HG03342 (cell line): ENCODE results near the gene ACSBG1.

Experiments used
- ATAC-seq: cut with Tn5 transposase; IDR thresholded peaks from one replicate; pipeline ENCODE4 v1.9.1; 2021; ENCODE audit warnings: mild to moderate bottlenecking, moderate library complexity; ENCODE audit not compliant: unreplicated experiment

Gene ACSBG1

GRCh38 chr15:78223396-78224022 lies 10.9 kb downstream of the ACSBG1 start:
- ATAC-seq = no peak

- ATAC-seq = no peak
Observed at GRCh38 chr15:78222745-78223395, 11.5 kb downstream of the ACSBG1 start.

GRCh38 chr15:78220713-78221112 lies 13.7 kb downstream of the ACSBG1 start:
- no peak for ATAC-seq

GRCh38 chr15:78216276-78217104 lies 17.9 kb downstream of the ACSBG1 start:
- no peak for ATAC-seq

- no peak for ATAC-seq
Observed at GRCh38 chr15:78213956-78214355, 20.4 kb downstream of the ACSBG1 start.

GRCh38 chr15:78213425-78213750 lies 21.0 kb downstream of the ACSBG1 start:
- ATAC-seq = no peak

- ATAC-seq = no peak
Observed at GRCh38 chr15:78212546-78213424, 21.6 kb downstream of the ACSBG1 start.

- ATAC-seq = no peak
Observed at GRCh38 chr15:78212008-78212407, 22.4 kb downstream of the ACSBG1 start.

- ATAC-seq = no peak
Observed at GRCh38 chr15:78211189-78211921, 23.0 kb downstream of the ACSBG1 start.

GRCh38 chr15:78210349-78210717 lies 24.0 kb downstream of the ACSBG1 start:
- no peak for ATAC-seq

GRCh38 chr15:78209646-78210348 lies 24.6 kb downstream of the ACSBG1 start:
- ATAC-seq = no peak

GRCh38 chr15:78208887-78209645 lies 25.3 kb downstream of the ACSBG1 start:
- ATAC-seq = no peak

- no peak for ATAC-seq
Observed at GRCh38 chr15:78208341-78208844, 26.0 kb downstream of the ACSBG1 start.

GRCh38 chr15:78207641-78208340 lies 26.6 kb downstream of the ACSBG1 start:
- no peak for ATAC-seq

GRCh38 chr15:78207110-78207458 lies 27.3 kb downstream of the ACSBG1 start:
- no peak for ATAC-seq

GRCh38 chr15:78206326-78207109 lies 27.8 kb downstream of the ACSBG1 start:
- ATAC-seq = no peak

- no peak for ATAC-seq
Observed at GRCh38 chr15:78205856-78206255, 28.5 kb downstream of the ACSBG1 start.

GRCh38 chr15:78205337-78205736 lies 29.0 kb downstream of the ACSBG1 start:
- ATAC-seq = no peak
